GM12878 (cell line): ENCODE measurements around the gene AFAP1L2. TPM values are rescaled to one million over a fixed set of nuclear protein-coding genes. Genes with fewer than 3 reads are reported as not detected.

Source experiments
- ATAC-seq: fragments of 200-7000 bp; cut with Tn5 transposase; 3 replicates; pipeline ENCODE4 v1.9.1; 2020; ENCODE audit warnings: mild to moderate bottlenecking, moderate library complexity
- BruUV-seq: library from RNA; stranded (reverse); fragments of 400-500 nt; replicated peaks from 2 replicates; lab custom pipeline; 2021; lab: Mats Ljungman, UMichigan
- CTCF ChIA-PET: fragments of 300-600 bp; sonication (Branson Sonifier 250); formaldehyde crosslinking; extraction: SDS; loops from one replicate; lab custom pipeline; 2021; ENCODE audit warnings: inconsistent platforms; lab: Yijun Ruan, JAX
- POLR2A ChIA-PET: fragments of 350-600 bp; formaldehyde crosslinking; extraction: SDS; loops from one replicate; lab custom pipeline; 2021; ENCODE audit warnings: inconsistent platforms; lab: Charles Lee
- RAD21 ChIA-PET: fragments of 300-600 bp; sonication (Branson Sonifier 250); formaldehyde crosslinking; loops from one replicate; lab custom pipeline; 2023; ENCODE audit warnings: antibody characterized with exemption; ENCODE audit not compliant: unreplicated experiment; lab: Charles Lee
- SMC1A ChIA-PET: fragments of 300-600 bp; sonication (Branson Sonifier 250); formaldehyde crosslinking; loops from one replicate; lab custom pipeline; 2023; ENCODE audit not compliant: unreplicated experiment, uncharacterized antibody; lab: Charles Lee
- DNase-seq: peaks from one replicate; pipeline ENCODE4 v3.0.0-alpha.2; 2011; ENCODE audit warnings: low read depth, low spot score
- FAIRE-seq: peaks from 3 replicates; lab custom pipeline; 2011; peaks lifted over from hg19 to GRCh38; lab: Jason Lieb, UNC
- H2AFZ ChIP-seq: 2 replicates; pipeline ENCODE4 v1.6.0; 2011; ENCODE audit warnings: low read depth, low read length, control low read depth; ENCODE audit not compliant: control insufficient read depth
- H3K27ac ChIP-seq: 2 replicates; pipeline ENCODE4 v1.5.1; 2011; ENCODE audit warnings: control low read depth; ENCODE audit not compliant: control insufficient read depth, insufficient read depth
- H3K27me3 ChIP-seq, 2 experiments: replicated peaks in 1 of 2; 2 replicates each; pipeline versions ENCODE4 v1.6.0 to v1.6.1; 2011; ENCODE audit warnings: low read length in 1 of 2; ENCODE audit not compliant: control insufficient read depth in 2 of 2, insufficient read depth in 2 of 2
- H3K36me3 ChIP-seq, 2 experiments: 2 replicates each; pipeline ENCODE4 v1.5.1; 2011; ENCODE audit warnings: low read length in 1 of 2; ENCODE audit not compliant: control insufficient read depth in 2 of 2, insufficient read depth in 2 of 2
- H3K4me1 ChIP-seq: 2 replicates; pipeline ENCODE4 v1.6.1; 2011; ENCODE audit warnings: mild to moderate bottlenecking, low read length, moderate library complexity, mixed read lengths; ENCODE audit not compliant: control insufficient read depth, insufficient read depth
- H3K4me2 ChIP-seq: 2 replicates; pipeline ENCODE4 v1.6.0; 2011; ENCODE audit warnings: control low read depth; ENCODE audit not compliant: control insufficient read depth, insufficient read depth
- H3K4me3 ChIP-seq: fragments of 200-600 bp; sonication (generic); 2 replicates; pipeline ENCODE4 v1.5.1; 2016
- H3K79me2 ChIP-seq: 2 replicates; pipeline ENCODE4 v1.6.0; 2011; ENCODE audit warnings: low read length; ENCODE audit not compliant: control insufficient read depth, insufficient read depth
- H3K9ac ChIP-seq: 2 replicates; pipeline ENCODE4 v1.8.0; 2011; ENCODE audit warnings: low read length, control low read depth, mixed read lengths; ENCODE audit not compliant: control insufficient read depth, insufficient read depth
- H3K9me3 ChIP-seq: replicated peaks from 3 replicates; pipeline ENCODE4 v1.5.1; 2011; ENCODE audit warnings: mild to moderate bottlenecking, low read length; ENCODE audit not compliant: control insufficient read depth, insufficient read depth
- H4K20me1 ChIP-seq: 2 replicates; pipeline ENCODE4 v1.6.0; 2011; ENCODE audit not compliant: control insufficient read depth, insufficient read depth
- ATF7 ChIP-seq: fragments of 450-650 bp; IDR thresholded peaks from 2 replicates; pipeline ENCODE4 v1.6.1; 2016; ENCODE audit warnings: low read depth, mild to moderate bottlenecking
- BCLAF1 ChIP-seq: fragments of 450-650 bp; IDR thresholded peaks from 2 replicates; pipeline ENCODE4 v1.6.1; 2017; ENCODE audit warnings: antibody characterized with exemption, mild to moderate bottlenecking, moderate library complexity
- CHD2 ChIP-seq: IDR thresholded peaks from 2 replicates; pipeline ENCODE4 v1.6.1; 2011; ENCODE audit warnings: low read depth, low read length, improper control_type of control experiment, borderline replicate concordance
- DPF2 ChIP-seq: fragments of 450-650 bp; IDR thresholded peaks from 2 replicates; pipeline ENCODE4 v1.6.1; 2017; ENCODE audit warnings: mild to moderate bottlenecking
- ETV6 ChIP-seq, 2 experiments: fragments of 450-650 bp in 1 of 2; IDR thresholded peaks in 1 of 2; conservative IDR thresholded peaks in 1 of 2; 2 replicates each; pipeline ENCODE4 v1.6.1; 2014; ENCODE audit warnings: antibody characterized with exemption in 1 of 2, borderline replicate concordance in 1 of 2, low read depth in 1 of 2, mild to moderate bottlenecking in 1 of 2, moderate library complexity in 1 of 2
- IKZF2 ChIP-seq, 2 experiments: fragments of 450-650 bp; IDR thresholded peaks; 2 replicates each; pipeline ENCODE4 v1.6.1; 2017; ENCODE audit warnings: mild to moderate bottlenecking in 2 of 2, moderate library complexity in 2 of 2
- NFYB ChIP-seq: IDR thresholded peaks from 2 replicates; pipeline ENCODE4 v1.6.1; 2011; ENCODE audit warnings: low read depth, mild to moderate bottlenecking, low read length, improper control_type of control experiment, moderate library complexity; ENCODE audit not compliant: insufficient read depth
- PKNOX1 ChIP-seq: fragments of 450-650 bp; IDR thresholded peaks from 2 replicates; pipeline ENCODE4 v1.6.1; 2016; ENCODE audit warnings: mild to moderate bottlenecking
- POLR2A ChIP-seq: IDR thresholded peaks from 2 replicates; pipeline ENCODE4 v1.6.1; 2011; ENCODE audit warnings: low read depth, mild to moderate bottlenecking, low read length
- RELB ChIP-seq: fragments of 450-650 bp; IDR thresholded peaks from 2 replicates; pipeline ENCODE4 v1.6.1; 2017; ENCODE audit warnings: low read depth, mild to moderate bottlenecking, moderate library complexity
- RUNX3 ChIP-seq: IDR thresholded peaks from 2 replicates; pipeline ENCODE4 v1.6.1; 2012; ENCODE audit warnings: low read length, inconsistent platforms
- STAT1 ChIP-seq: fragments of 450-650 bp; conservative IDR thresholded peaks from 2 replicates; pipeline ENCODE4 v1.6.1; 2014; ENCODE audit warnings: antibody characterized with exemption, mild to moderate bottlenecking
- WGBS: methylation state at CpG from one replicate; pipeline ENCODE4 v1.1.6; 2016; ENCODE audit warnings: low lambda C conversion rate; ENCODE audit not compliant: insufficient replicate concordance, insufficient coverage; ENCODE audit errors: missing lambda C conversion rate; 5-methylcytosine and 5-hydroxymethylcytosine counted together
- in situ Hi-C: fragments of 300-500 bp; cut with MboI; formaldehyde crosslinking; loops from 9 replicates; pipeline ENCODE4 v1.14.3; 2018; ENCODE audit warnings: mixed read lengths
- intact Hi-C: fragments of 100-400 bp; cut with micrococcal nuclease; formaldehyde crosslinking; loops from one replicate; pipeline ENCODE4 v1.14.2; 2022; ENCODE audit not compliant: unreplicated experiment
- polyA plus RNA-seq, 11 experiments: library from polyadenylated mRNA; depleted of rRNA in 4 of 11; unstranded in 6 of 11; stranded (reverse) in 5 of 11; fragments of >200 nt; fragmentation: Nextera tagmentation in 4 of 11; fragmentation: Illumina TruSeq in 1 of 11; extraction: Ambion mirVana in 4 of 11; extraction: Trizol in 1 of 11; gene quantifications; 1 replicate in 1 of 11; 2 replicates in 10 of 11; pipeline versions ENCODE4 v1.2.1 to v1.2.3, GENCODE V29; 2011 to 2016; ENCODE audit warnings: inconsistent platforms in 2 of 11, missing spikeins in 2 of 11, low read depth in 1 of 11
- total RNA-seq, 4 experiments: library from RNA; depleted of rRNA in 3 of 4; stranded (reverse); fragments of >200 nt in 3 of 4; fragmentation: Illumina TruSeq in 1 of 4; extraction: Trizol in 1 of 4; gene quantifications; 2 replicates each; pipeline versions ENCODE4 v1.2.1 to v1.2.3, GENCODE V29; 2013 to 2021
- TF ChIP-seq, protein P1 (sequence below): fragments of 450-650 bp; IDR thresholded peaks from 2 replicates; pipeline ENCODE4 v1.6.1; 2016; ENCODE audit warnings: mild to moderate bottlenecking, moderate library complexity, borderline replicate concordance

Gene AFAP1L2
- total and polyA plus RNA-seq, 10 of the 15 experiments (the other 5 are each of a cell fraction or from before 2014, with no cell fraction given): 0.03 to 4.0 (median 0.34) TPM

GRCh38 chr10:114367351-114368056 lies 36.8 kb downstream of the AFAP1L2 start:
- Histone ChIP-seq H3K4me2 (no peak overlapping the region), H3K4me1 (peaks cover 10% of the 10 kb centered on the region), H3K36me3 (no peaks in the 10 kb centered on the region), H4K20me1 (no peaks in the 10 kb centered on the region), H3K79me2 (no peaks in the 10 kb centered on the region), H3K27me3 (no peaks in the 10 kb centered on the region), H3K9ac (no peak overlapping the region), H3K4me3 (no peak overlapping the region), H2AFZ (no peak overlapping the region), H3K27ac (no peak overlapping the region), H3K9me3 (no peaks in the 10 kb centered on the region)
- DNase-seq (no peak), ATAC-seq (peak; percentile 85), FAIRE-seq (no peak)
- intact Hi-C loops: no loop called here
- SMC1A ChIA-PET: interaction anchor here (0.5 to 2.4 kb wide), 12 partner anchors 8 to 63 kb away, joined by 3 to 17 read pairs (median 3); no protein-coding TSS in a partner anchor
- WGBS: 45% methylated on average over 6 of the region's 6 CpGs
- CTCF ChIA-PET: interaction anchor here (0.8 to 1.3 kb wide), 5 partner anchors 11 to 64 kb away, joined by 3 to 5 read pairs (median 4); no protein-coding TSS in a partner anchor
- in situ Hi-C loops: no loop called here
- BruUV-seq: no TSS peak
- RAD21 ChIA-PET: interaction anchor here (1.1 to 2.3 kb wide), 6 partner anchors 10 to 64 kb away, joined by 3 to 8 read pairs (median 6); no protein-coding TSS in a partner anchor
- POLR2A ChIA-PET: interaction anchor here (0.6 kb wide), 1 partner anchor 18 kb away, joined by 7 read pairs; no protein-coding TSS in a partner anchor
- TF ChIP-seq, protein P1, sequence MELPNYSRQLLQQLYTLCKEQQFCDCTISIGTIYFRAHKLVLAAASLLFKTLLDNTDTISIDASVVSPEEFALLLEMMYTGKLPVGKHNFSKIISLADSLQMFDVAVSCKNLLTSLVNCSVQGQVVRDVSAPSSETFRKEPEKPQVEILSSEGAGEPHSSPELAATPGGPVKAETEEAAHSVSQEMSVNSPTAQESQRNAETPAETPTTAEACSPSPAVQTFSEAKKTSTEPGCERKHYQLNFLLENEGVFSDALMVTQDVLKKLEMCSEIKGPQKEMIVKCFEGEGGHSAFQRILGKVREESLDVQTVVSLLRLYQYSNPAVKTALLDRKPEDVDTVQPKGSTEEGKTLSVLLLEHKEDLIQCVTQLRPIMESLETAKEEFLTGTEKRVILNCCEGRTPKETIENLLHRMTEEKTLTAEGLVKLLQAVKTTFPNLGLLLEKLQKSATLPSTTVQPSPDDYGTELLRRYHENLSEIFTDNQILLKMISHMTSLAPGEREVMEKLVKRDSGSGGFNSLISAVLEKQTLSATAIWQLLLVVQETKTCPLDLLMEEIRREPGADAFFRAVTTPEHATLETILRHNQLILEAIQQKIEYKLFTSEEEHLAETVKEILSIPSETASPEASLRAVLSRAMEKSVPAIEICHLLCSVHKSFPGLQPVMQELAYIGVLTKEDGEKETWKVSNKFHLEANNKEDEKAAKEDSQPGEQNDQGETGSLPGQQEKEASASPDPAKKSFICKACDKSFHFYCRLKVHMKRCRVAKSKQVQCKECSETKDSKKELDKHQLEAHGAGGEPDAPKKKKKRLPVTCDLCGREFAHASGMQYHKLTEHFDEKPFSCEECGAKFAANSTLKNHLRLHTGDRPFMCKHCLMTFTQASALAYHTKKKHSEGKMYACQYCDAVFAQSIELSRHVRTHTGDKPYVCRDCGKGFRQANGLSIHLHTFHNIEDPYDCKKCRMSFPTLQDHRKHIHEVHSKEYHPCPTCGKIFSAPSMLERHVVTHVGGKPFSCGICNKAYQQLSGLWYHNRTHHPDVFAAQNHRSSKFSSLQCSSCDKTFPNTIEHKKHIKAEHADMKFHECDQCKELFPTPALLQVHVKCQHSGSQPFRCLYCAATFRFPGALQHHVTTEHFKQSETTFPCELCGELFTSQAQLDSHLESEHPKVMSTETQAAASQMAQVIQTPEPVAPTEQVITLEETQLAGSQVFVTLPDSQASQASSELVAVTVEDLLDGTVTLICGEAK: no peak
- TF ChIP-seq STAT1 (no peak), DPF2 (peak; percentile 65; the same call in 1 of the 2 replicates), POLR2A (no peak), ETV6 (conservative IDR thresholded peaks at IDR 0.05 in 1 of 2, IDR thresholded peaks at IDR 0.05 in 1 of 2; ENCODE audit: borderline replicate concordance in 1 of 2, low read depth in 1 of 2) (no peak), BCLAF1 (peak; percentile 77), RELB (peak; percentile 65; the same call in 1 of the 2 replicates), ATF7 (peak; percentile 83), CHD2 (no peak), PKNOX1 (no peak), IKZF2 (IDR thresholded peaks at IDR 0.05) (peak in 1 of 2 experiments; percentile 10; a peak in 1 of 4 replicates), RUNX3 (peak; percentile 41; the same call in 1 of the 2 replicates), NFYB (no peak)
